Inferior parietal cortex (tissue), 1 donor: ENCODE results near the gene NADK.

Experiments used
- DNase-seq: peaks from one replicate; pipeline ENCODE4 v3.0.0-alpha.2; 2016; ENCODE audit errors: extremely low spot score

The NADK gene

GRCh38 chr1:1786836-1787605 lies 8.8 kb upstream of the NADK start:
- no peak for DNase-seq

GRCh38 chr1:1785666-1786065 lies 7.4 kb upstream of the NADK start:
- no peak for DNase-seq

DNA sequence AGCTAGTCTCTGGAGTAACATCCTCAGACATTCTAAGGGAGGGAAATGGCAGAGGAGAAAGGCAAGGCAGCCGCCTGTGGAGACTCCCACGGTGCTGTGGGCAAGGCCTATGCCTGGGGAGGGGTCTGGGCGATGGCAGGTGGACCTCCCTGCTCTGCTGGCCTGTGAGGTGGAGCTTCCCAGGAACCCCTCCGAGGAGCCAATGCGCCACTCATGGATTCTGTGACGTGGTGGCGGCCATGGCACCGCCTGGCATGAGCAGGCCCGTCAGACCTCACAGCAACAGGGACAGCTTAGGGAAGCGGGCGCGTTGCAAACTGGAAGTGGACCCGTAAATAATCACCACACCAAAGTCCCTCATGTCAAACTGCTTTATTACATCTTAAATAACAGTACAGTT lies 6.7 kb upstream of the NADK start:
- DNase-seq, result no peak

GRCh38 chr1:1783320-1783719 lies 5.0 kb upstream of the NADK start:
- DNase-seq, result no peak

- no peak for DNase-seq
Measured at GRCh38 chr1:1782399-1783221, 4.3 kb upstream of the NADK start.

GRCh38 chr1:1781526-1781903 lies 3.2 kb upstream of the NADK start:
- no peak for DNase-seq

DNA sequence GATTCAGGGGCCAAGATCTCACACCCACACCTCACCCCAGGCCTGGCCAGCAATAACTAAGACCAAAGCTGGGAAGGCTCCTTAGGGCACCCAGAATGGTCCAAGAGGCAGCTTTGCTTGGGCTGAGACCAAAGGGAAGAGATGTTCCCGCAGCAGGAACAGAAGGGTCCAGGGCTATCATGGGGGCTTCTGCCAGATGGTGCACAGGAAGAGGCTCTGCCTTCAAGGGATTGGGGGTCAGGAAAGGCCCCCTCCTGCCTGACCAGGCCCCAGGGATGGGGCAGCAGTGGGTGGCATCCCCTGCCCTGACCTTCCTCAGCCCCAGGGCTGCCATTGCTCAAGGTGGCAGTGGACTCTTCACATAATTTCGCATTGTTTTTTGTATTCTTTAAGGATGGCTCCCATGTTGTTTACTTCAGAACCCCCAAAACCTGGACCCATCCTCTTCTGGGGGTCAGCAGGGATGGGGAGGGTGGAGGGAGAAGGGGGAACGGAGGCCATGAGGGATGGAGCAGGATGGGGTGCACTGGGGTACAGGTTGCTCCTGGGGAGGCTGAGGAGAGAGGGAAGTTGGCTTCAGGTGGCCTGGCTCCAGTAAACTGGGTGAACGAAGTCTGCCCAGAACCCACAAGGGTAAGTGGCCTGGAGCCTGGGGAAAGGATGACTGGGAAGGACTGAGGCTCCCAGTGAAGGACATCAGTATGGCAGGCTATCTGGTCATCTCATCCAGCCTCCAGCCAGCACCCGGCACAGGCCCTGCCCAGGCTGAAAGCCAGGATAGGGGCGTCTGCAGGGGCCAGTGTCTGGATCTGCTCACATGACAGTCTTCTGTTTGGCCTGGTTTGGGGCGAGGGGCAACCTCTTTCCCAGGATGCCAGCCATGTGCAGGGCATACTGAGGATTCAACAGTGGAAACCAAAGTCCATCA lies 2.6 kb upstream of the NADK start:
- no peak for DNase-seq

- no peak for DNase-seq
Measured at GRCh38 chr1:1779691-1780597, 1.7 kb upstream of the NADK start.

- DNase-seq, result no peak
Measured at GRCh38 chr1:1779320-1779675, 1.0 kb upstream of the NADK start.

- no peak for DNase-seq
Measured at GRCh38 chr1:1778663-1779319, 521 bp upstream of the NADK start.

- no peak for DNase-seq
Measured at GRCh38 chr1:1777583-1777899, 729 bp downstream of the NADK start.

DNA sequence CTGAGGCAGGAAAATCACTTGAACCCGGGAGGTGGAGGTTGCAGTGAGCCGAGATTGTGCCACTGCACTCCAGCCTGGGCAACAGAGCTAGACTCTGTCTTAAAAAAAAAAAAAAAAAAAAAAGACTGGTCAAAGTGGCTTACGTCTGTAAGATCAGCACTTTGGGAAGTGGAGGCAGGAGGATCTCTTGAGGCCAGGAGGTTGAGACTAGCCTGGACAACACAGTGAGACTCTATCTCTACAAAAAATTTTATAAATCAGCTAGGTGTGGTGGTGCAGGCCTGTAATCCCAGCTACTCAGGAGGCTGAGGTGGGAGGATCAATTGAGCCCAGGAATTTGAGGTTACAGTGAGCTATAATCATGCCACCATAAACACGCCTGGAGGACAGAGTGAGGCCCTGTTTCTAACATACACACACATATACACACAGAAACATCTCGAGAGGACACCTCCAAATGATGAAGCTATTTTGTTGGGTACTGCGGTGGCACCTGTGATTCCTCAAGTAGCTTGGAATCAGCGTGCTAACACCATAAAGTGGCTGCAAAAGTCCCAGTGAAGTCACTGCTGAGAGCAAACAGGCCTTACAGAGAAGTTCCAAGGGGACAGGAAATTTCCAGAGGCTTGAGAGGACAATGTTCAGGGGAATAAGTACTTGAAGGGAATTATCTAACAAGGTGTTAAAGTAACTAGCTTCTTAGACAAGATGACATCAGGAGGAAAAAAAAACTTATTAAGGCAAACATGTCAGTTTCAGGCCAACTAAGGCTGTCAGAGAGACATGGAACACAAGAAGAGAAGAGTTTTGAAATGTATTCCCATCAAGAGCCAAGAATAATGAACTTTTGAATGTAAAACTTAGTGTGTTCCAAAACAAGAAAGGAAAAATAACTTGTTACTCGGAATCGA lies 1.3 kb downstream of the NADK start:
- no peak for DNase-seq

GRCh38 chr1:1775327-1776226 lies 2.7 kb downstream of the NADK start:
- DNase-seq, result no peak

GRCh38 chr1:1773874-1774273 lies 4.4 kb downstream of the NADK start:
- DNase-seq, result no peak

DNA sequence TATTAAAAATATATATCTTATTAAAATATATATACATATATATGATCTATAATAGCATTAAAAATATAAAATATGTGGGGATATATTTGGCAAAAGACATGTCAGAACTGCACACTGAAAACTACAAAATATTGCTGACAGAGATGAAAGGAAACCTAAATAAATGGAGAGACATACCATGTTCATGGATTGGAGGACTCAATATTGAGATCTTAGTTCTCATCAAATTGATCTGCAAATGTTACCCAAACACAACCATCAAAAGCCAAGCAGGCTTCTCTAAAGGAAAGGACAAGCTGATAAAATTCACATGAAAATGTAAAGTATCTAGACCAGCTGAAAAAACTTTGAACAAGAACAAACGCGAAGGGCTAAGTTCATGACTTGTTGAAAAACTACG lies 7.2 kb downstream of the NADK start:
- no peak for DNase-seq

DNA sequence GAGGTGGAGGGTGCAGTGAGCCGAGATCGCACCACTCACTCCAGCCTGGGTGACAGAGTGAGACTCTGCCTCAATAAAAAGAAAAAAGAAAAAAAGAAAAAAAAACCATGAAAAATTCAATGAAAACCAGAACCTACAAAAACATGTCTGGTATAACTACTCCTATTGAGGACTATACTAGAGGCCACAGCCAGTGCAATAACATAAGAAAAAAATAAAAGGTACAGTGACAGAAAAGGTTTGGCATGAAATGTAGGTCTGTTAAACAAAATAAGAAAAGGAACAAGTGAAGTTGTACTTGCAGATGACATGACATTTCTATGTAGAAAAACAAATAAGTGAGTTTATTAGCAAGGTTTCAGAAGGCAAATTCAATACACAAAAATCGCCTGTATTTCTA lies 8.2 kb downstream of the NADK start:
- no peak for DNase-seq

DNA sequence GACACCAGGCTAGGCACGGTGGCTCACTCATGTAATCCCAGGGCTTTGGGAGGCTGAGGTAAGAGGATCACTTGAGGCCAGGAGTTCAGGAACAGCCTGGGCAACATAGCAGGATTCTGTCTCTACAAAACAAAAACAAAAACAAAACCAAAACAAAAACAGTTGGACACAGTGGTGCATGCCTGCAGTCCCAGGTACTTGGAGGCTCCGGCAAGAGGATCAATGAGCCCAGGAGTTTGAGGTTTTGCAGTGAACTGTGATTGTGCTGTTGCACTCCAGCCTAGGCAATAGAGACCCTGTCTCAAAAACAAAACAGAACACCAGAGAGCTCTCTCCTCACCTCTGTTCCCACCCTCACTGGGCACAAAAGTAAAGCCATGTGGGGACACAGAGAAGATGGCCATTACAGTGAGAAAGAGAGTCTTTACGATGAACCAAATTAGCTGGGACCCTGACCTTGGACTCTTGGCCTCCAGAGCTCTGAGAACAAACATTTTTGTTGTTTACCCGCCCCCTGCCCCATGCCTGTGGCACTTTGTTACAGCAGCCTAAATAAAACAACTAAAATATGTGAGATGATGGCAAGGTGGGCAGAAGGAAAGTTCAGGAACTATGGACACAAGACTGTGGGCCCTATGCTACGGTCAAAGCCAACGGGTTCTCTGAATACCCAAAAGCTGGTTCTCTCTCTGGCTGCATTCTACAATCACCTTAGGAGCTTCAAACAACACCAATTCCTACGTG lies 9.8 kb downstream of the NADK start:
- DNase-seq, result no peak

DNA sequence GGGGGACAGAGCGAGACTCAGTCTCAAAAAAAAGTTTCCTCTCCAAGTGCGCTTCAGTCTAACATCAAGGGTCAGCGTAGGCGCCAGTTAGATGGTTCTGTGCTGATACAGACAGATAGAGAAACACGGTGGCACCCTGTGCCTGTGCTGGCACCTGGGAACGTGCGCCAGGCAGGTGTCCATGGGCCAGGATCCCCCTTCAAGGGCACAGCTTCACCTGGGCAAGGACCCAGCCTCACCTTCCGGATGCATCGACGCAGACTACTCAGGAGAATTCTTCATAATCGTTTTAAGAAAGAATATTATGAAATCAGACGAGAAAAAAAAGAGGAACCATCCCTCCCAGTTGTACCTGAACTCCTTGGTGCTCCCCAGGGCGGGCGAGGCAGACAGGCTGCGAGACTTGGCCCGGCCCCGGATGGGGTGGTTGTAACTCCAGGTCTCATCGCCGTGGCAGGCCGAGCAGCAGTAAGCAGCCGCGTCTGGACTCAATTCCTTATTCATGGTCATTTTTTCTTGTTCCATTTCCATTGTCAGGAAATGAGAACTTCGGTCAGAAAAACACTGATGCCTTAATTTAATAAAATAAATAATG lies 13.3 kb downstream of the NADK start:
- no peak for DNase-seq
